WTC11 (cell line): ENCODE data around the gene PHLPP1. TPM values are rescaled to one million over a fixed set of nuclear protein-coding genes. Genes with fewer than 3 reads are reported as not detected.
A peak's percentile ranks its signal among the peaks of the same experiment; 100 is the strongest.

Source experiments
- ATAC-seq: fragments of 200-7000 bp; cut with Tn5 transposase; 2 replicates; pipeline ENCODE4 v1.10.0; 2021; ENCODE audit warnings: mild to moderate bottlenecking, moderate library complexity
- CTCF ChIA-PET: fragments of 300-600 bp; sonication (Branson Sonifier 250); formaldehyde crosslinking; loops from one replicate; lab custom pipeline; 2021; ENCODE audit warnings: antibody characterized with exemption; lab: Charles Lee
- POLR2A ChIA-PET: fragments of 350-600 bp; sonication (Branson Sonifier 250); formaldehyde crosslinking; loops from one replicate; lab custom pipeline; 2021; ENCODE audit warnings: antibody characterized with exemption; lab: Charles Lee
- DNase-seq: peaks from one replicate; pipeline ENCODE4 v3.0.0; 2021; ENCODE audit warnings: low spot score
- H3K27ac Mint-ChIP-seq: 2 replicates; pipeline ENCODE4 v1.8.0; 2021; ENCODE audit warnings: mixed read lengths
- H3K27me3 Mint-ChIP-seq: 2 replicates; pipeline ENCODE4 v1.8.0; 2021; ENCODE audit warnings: low read depth, mild to moderate bottlenecking, moderate library complexity, mixed read lengths
- H3K36me3 Mint-ChIP-seq: 2 replicates; pipeline ENCODE4 v1.8.0; 2021; ENCODE audit warnings: mixed read lengths
- H3K4me1 Mint-ChIP-seq: 2 replicates; pipeline ENCODE4 v1.8.0; 2022; ENCODE audit warnings: mixed read lengths
- H3K4me3 Mint-ChIP-seq: 2 replicates; pipeline ENCODE4 v1.8.0; 2021; ENCODE audit warnings: mild to moderate bottlenecking, moderate library complexity, mixed read lengths
- H3K9me3 Mint-ChIP-seq: 2 replicates; pipeline ENCODE4 v1.8.0; 2021; ENCODE audit warnings: mixed read lengths
- AFF4 ChIP-seq: sonication (generic); formaldehyde crosslinking; IDR thresholded peaks from 2 replicates; pipeline ENCODE4 v1.8.1; 2023; ENCODE audit warnings: mild to moderate bottlenecking, missing genetic modification reagents, borderline replicate concordance
- ATF6 ChIP-seq: sonication (generic); formaldehyde crosslinking; IDR thresholded peaks from 2 replicates; pipeline ENCODE4 v1.8.1; 2023; ENCODE audit warnings: mild to moderate bottlenecking, missing genetic modification reagents
- CDX4 ChIP-seq: fragments of 250-450 bp; sonication (Bioruptor Pico); IDR thresholded peaks from 2 replicates; pipeline ENCODE4 v1.9.0; 2021; ENCODE audit warnings: moderate library complexity, mild to moderate bottlenecking, inconsistent platforms, borderline replicate concordance
- CREB1 ChIP-seq: sonication (generic); formaldehyde crosslinking; IDR thresholded peaks from 2 replicates; pipeline ENCODE4 v1.8.0; 2023; ENCODE audit warnings: mild to moderate bottlenecking, missing genetic modification reagents
- ELF4 ChIP-seq: sonication (generic); formaldehyde crosslinking; IDR thresholded peaks from 2 replicates; pipeline ENCODE4 v1.8.1; 2022; ENCODE audit warnings: low read depth, mild to moderate bottlenecking, moderate library complexity, missing genetic modification reagents
- ERG ChIP-seq: fragments of 250-450 bp; sonication (Bioruptor Pico); IDR thresholded peaks from 2 replicates; pipeline ENCODE4 v1.8.0; 2021; ENCODE audit warnings: mild to moderate bottlenecking
- ESRRA ChIP-seq: sonication (generic); formaldehyde crosslinking; IDR thresholded peaks from 2 replicates; pipeline ENCODE4 v1.8.1; 2022; ENCODE audit warnings: mild to moderate bottlenecking, missing genetic modification reagents, borderline replicate concordance
- GABPB1 ChIP-seq: sonication (generic); formaldehyde crosslinking; IDR thresholded peaks from 2 replicates; pipeline ENCODE4 v1.8.1; 2023; ENCODE audit warnings: mild to moderate bottlenecking, missing genetic modification reagents
- GRHL2 ChIP-seq: fragments of 250-450 bp; sonication (Bioruptor Pico); IDR thresholded peaks from 2 replicates; pipeline ENCODE4 v1.8.0; 2022; ENCODE audit warnings: mild to moderate bottlenecking, moderate library complexity; ENCODE audit not compliant: insufficient replicate concordance, severe bottlenecking
- IRF1 ChIP-seq: sonication (generic); formaldehyde crosslinking; IDR thresholded peaks from 2 replicates; pipeline ENCODE4 v1.8.0; 2023; ENCODE audit warnings: missing genetic modification reagents
- JUN ChIP-seq: sonication (generic); formaldehyde crosslinking; IDR thresholded peaks from 2 replicates; pipeline ENCODE4 v1.8.0; 2023; ENCODE audit warnings: mild to moderate bottlenecking, missing genetic modification reagents
- MLX ChIP-seq: sonication (generic); formaldehyde crosslinking; IDR thresholded peaks from 2 replicates; pipeline ENCODE4 v1.8.1; 2023; ENCODE audit warnings: mild to moderate bottlenecking, missing genetic modification reagents, moderate library complexity
- NFATC4 ChIP-seq: fragments of 250-450 bp; sonication (Bioruptor Pico); IDR thresholded peaks from 2 replicates; pipeline ENCODE4 v1.9.0; 2021; ENCODE audit warnings: mild to moderate bottlenecking
- OVOL2 ChIP-seq: fragments of 250-450 bp; sonication (Bioruptor Pico); IDR thresholded peaks from 2 replicates; pipeline ENCODE4 v1.9.0; 2021; ENCODE audit warnings: mild to moderate bottlenecking, borderline replicate concordance
- PRDM15 ChIP-seq: sonication (generic); formaldehyde crosslinking; IDR thresholded peaks from 2 replicates; pipeline ENCODE4 v1.8.0; 2022; ENCODE audit warnings: missing genetic modification reagents
- PRRX2 ChIP-seq: fragments of 250-450 bp; sonication (Bioruptor Pico); IDR thresholded peaks from 2 replicates; pipeline ENCODE4 v1.8.0; 2021; ENCODE audit warnings: mild to moderate bottlenecking
- SMAD3 ChIP-seq: sonication (generic); formaldehyde crosslinking; IDR thresholded peaks from 2 replicates; pipeline ENCODE4 v1.8.0; 2022; ENCODE audit warnings: missing genetic modification reagents, mild to moderate bottlenecking, borderline replicate concordance
- TCF7 ChIP-seq: sonication (generic); formaldehyde crosslinking; IDR thresholded peaks from 2 replicates; pipeline ENCODE4 v1.8.0; 2022; ENCODE audit warnings: mild to moderate bottlenecking, low read depth, missing genetic modification reagents, moderate library complexity
- TEAD4 ChIP-seq: sonication (generic); formaldehyde crosslinking; IDR thresholded peaks from 2 replicates; pipeline ENCODE4 v1.8.0; 2022; ENCODE audit warnings: mild to moderate bottlenecking, missing genetic modification reagents
- TP53 ChIP-seq: sonication (generic); formaldehyde crosslinking; IDR thresholded peaks from 2 replicates; pipeline ENCODE4 v1.8.1; 2023; ENCODE audit warnings: mild to moderate bottlenecking, missing genetic modification reagents
- ZBTB21 ChIP-seq: sonication (generic); formaldehyde crosslinking; IDR thresholded peaks from 2 replicates; pipeline ENCODE4 v1.8.1; 2023; ENCODE audit warnings: mild to moderate bottlenecking, missing genetic modification reagents, borderline replicate concordance
- ZMAT4 ChIP-seq: fragments of 250-450 bp; sonication (Bioruptor Pico); IDR thresholded peaks from 2 replicates; pipeline ENCODE4 v1.9.0; 2021; ENCODE audit warnings: mild to moderate bottlenecking
- ZNF219 ChIP-seq: sonication (generic); formaldehyde crosslinking; IDR thresholded peaks from 2 replicates; pipeline ENCODE4 v1.8.0; 2023; ENCODE audit warnings: missing genetic modification reagents, mild to moderate bottlenecking, borderline replicate concordance
- ZNF263 ChIP-seq: sonication (generic); formaldehyde crosslinking; IDR thresholded peaks from 2 replicates; pipeline ENCODE4 v1.8.1; 2022; ENCODE audit warnings: low read depth, mild to moderate bottlenecking, moderate library complexity, missing genetic modification reagents
- ZNF671 ChIP-seq: fragments of 250-450 bp; sonication (Bioruptor Pico); IDR thresholded peaks from 2 replicates; pipeline ENCODE4 v1.8.0; 2021; ENCODE audit warnings: mild to moderate bottlenecking
- total RNA-seq: library from RNA; stranded (reverse); gene quantifications from 3 replicates; pipeline ENCODE4 v1.2.3, GENCODE V29; 2021

The PHLPP1 gene
- total RNA-seq, 1 experiment from 2014 or later, result 52.0 TPM

GRCh38 chr18:62781262-62781661, 65.9 kb downstream of the PHLPP1 start (continued):
- no peak for TF ChIP-seq PRDM15 (CRISPR knock-in tag)
- no peak for TF ChIP-seq ZNF671 (CRISPR knock-in tag)
- no peak for TF ChIP-seq PRRX2 (CRISPR knock-in tag)
- TF ChIP-seq TP53, result no peak
- no peak for TF ChIP-seq ESRRA (CRISPR knock-in tag)
- no peak for TF ChIP-seq CREB1 (CRISPR knock-in tag)
- TF ChIP-seq ELF4 (CRISPR knock-in tag), result no peak

GRCh38 chr18:62781893-62782292, 66.6 kb downstream of the PHLPP1 start:
- H3K4me3 Mint-ChIP-seq, result no peak overlapping the region
- POLR2A ChIA-PET, result no interaction called here
- no peaks in the 10 kb centered on the region for H3K36me3 Mint-ChIP-seq
- ATAC-seq, result no peak
- CTCF ChIA-PET, result no interaction called here
- H3K4me1 Mint-ChIP-seq, result peaks cover 88% of the 10 kb centered on the region
- H3K27me3 Mint-ChIP-seq, result no peaks in the 10 kb centered on the region
- H3K27ac Mint-ChIP-seq, result peak overlapping the region; percentile 86
- no peak for DNase-seq
- H3K9me3 Mint-ChIP-seq, result no peaks in the 10 kb centered on the region
- TF ChIP-seq GRHL2 (CRISPR knock-in tag) (no peak), OVOL2 (CRISPR knock-in tag) (no peak), SMAD3 (CRISPR knock-in tag) (no peak), ATF6 (CRISPR knock-in tag) (no peak), MLX (CRISPR knock-in tag) (no peak), ZNF263 (CRISPR knock-in tag) (no peak), ZNF219 (no peak), GABPB1 (CRISPR knock-in tag) (no peak), TEAD4 (CRISPR knock-in tag) (no peak), TCF7 (CRISPR knock-in tag) (no peak), PRRX2 (CRISPR knock-in tag) (no peak), NFATC4 (CRISPR knock-in tag) (no peak), ZBTB21 (CRISPR knock-in tag) (no peak), AFF4 (no peak), ZMAT4 (CRISPR knock-in tag) (no peak), CDX4 (no peak), ERG (CRISPR knock-in tag) (no peak), IRF1 (CRISPR knock-in tag) (no peak), JUN (no peak)
